ENCODE data around the gene OPCML. TPM values are rescaled to one million over a fixed set of nuclear protein-coding genes. Genes with fewer than 3 reads are reported as not detected.

OPCML gene
- total RNA-seq, 2 donors from 2014 or later = under 0.01 TPM; not detected in 1

GRCh38 chr11:133072858-133073582 is 459.3 kb downstream of the OPCML start:
- Histone ChIP-seq H3K4me1 (no peaks in the 10 kb centered on the region), H3K27me3 (peaks cover 0 to under 1% of the 10 kb centered on the region in 2 donors), H3K9me3 (no peaks in the 10 kb centered on the region), H3K4me3 (no peak overlapping the region), H3K36me3 (replicated peaks in 1 of 2; ENCODE audit: insufficient read depth in 1 of 2, low read depth in 2 of 2) (no peaks in the 10 kb centered on the region), H3K27ac (no peak overlapping the region)
- intact Hi-C loops (cut with DNase I) = no loop called here
- ATAC-seq = no peak
- no peak for DNase-seq
- TF ChIP-seq POLR2A (IDR thresholded peaks at IDR 0.05) (no peak), CTCF (IDR thresholded peaks at IDR 0.05) (no peak)
- 55 to 66% methylated on average over 7 to 10 of the region's 10 CpGs for WGBS, 2 donors

- no peaks in the 10 kb centered on the region for H3K4me1 ChIP-seq
- intact Hi-C loops (cut with DNase I) = no loop called here
Measured at GRCh38 chr11:133072378-133072777, 459.9 kb downstream of the OPCML start.

GRCh38 chr11:133070791-133071190 is 461.5 kb downstream of the OPCML start:
- H3K36me3 ChIP-seq (replicated peaks in 1 of 2; ENCODE audit: insufficient read depth in 1 of 2, low read depth in 2 of 2) = no peaks in the 10 kb centered on the region
- H3K27ac ChIP-seq = no peak overlapping the region
- H3K9me3 ChIP-seq = no peaks in the 10 kb centered on the region
- intact Hi-C loops (cut with DNase I) = no loop called here
- DNase-seq (no peak), ATAC-seq (no peak)
- TF ChIP-seq POLR2A (IDR thresholded peaks at IDR 0.05) (no peak), CTCF (IDR thresholded peaks at IDR 0.05) (no peak)
- no peaks in the 10 kb centered on the region for H3K4me1 ChIP-seq
- H3K27me3 ChIP-seq = no peaks in the 10 kb centered on the region
- 56 to 60% methylated on average over 3 of the region's 3 CpGs for WGBS, 2 donors
- no peak overlapping the region for H3K4me3 ChIP-seq

More at GRCh38 chr11:133072378-133072777, 459.9 kb downstream of the OPCML start:
- Histone ChIP-seq H3K27ac (no peak overlapping the region), H3K9me3 (no peaks in the 10 kb centered on the region), H3K27me3 (no peaks in the 10 kb centered on the region), H3K4me3 (no peak overlapping the region), H3K36me3 (replicated peaks in 1 of 2; ENCODE audit: insufficient read depth in 1 of 2, low read depth in 2 of 2) (no peaks in the 10 kb centered on the region)
- 54 to 62% methylated on average over 7 of the region's 7 CpGs for WGBS, 2 donors
- no peak for TF ChIP-seq CTCF (IDR thresholded peaks at IDR 0.05)
- no peak for TF ChIP-seq POLR2A (IDR thresholded peaks at IDR 0.05)
- no peak for DNase-seq
- ATAC-seq = no peak

- no peaks in the 10 kb centered on the region for H3K27me3 ChIP-seq
- no peak overlapping the region for H3K27ac ChIP-seq
- no peak overlapping the region for H3K4me3 ChIP-seq
- intact Hi-C loops (cut with DNase I) = no loop called here
- 49 to 55% methylated on average over 11 of the region's 11 CpGs for WGBS, 2 donors
- H3K9me3 ChIP-seq = no peaks in the 10 kb centered on the region
- TF ChIP-seq POLR2A (IDR thresholded peaks at IDR 0.05) (no peak), CTCF (IDR thresholded peaks at IDR 0.05) (no peak)
- no peak for ATAC-seq
- no peaks in the 10 kb centered on the region for H3K36me3 ChIP-seq (replicated peaks in 1 of 2; ENCODE audit: insufficient read depth in 1 of 2, low read depth in 2 of 2)
- DNase-seq = no peak
- no peaks in the 10 kb centered on the region for H3K4me1 ChIP-seq
Measured at GRCh38 chr11:133070021-133070713, 462.1 kb downstream of the OPCML start.
